ENCODE results near the gene ZNF892. TPM values are rescaled to one million over a fixed set of nuclear protein-coding genes. Genes with fewer than 3 reads are reported as not detected.

Gene ZNF892
- total and polyA plus RNA-seq, 2 of the 13 experiments (the other 11 are each of a cell fraction or from before 2014, with no cell fraction given) = not detected

GRCh38 chr2:95159690-95160449 lies 47.5 kb upstream of the ZNF892 start, which contains the start of gene ZNF514 (continued):
- TF ChIP-seq AFF4 (CRISPR knock-in tag; IDR thresholded peaks at IDR 0.05) = no peak
- no peak for TF ChIP-seq ZSCAN21 (CRISPR knock-in tag; IDR thresholded peaks at IDR 0.05; ENCODE audit: borderline replicate concordance)
- TF ChIP-seq FOXJ3 (CRISPR knock-in tag; IDR thresholded peaks at IDR 0.05; ENCODE audit: borderline replicate concordance) = no peak
- TF ChIP-seq ZKSCAN8 (CRISPR knock-in tag; IDR thresholded peaks at IDR 0.05; ENCODE audit: borderline replicate concordance) = no peak
- no peak for TF ChIP-seq ZNF619 (CRISPR knock-in tag; IDR thresholded peaks at IDR 0.05)
- no peak for TF ChIP-seq WIZ (CRISPR knock-in tag; IDR thresholded peaks at IDR 0.05)
- 0 out of 2 replicates have a peak, but pooled peaks have one; percentile 33 for TF ChIP-seq KMT2B (CRISPR knock-in tag; IDR thresholded peaks at IDR 0.05)
- TF ChIP-seq MYC (CRISPR knock-in tag; IDR thresholded peaks at IDR 0.05; ENCODE audit: borderline replicate concordance) = no peak
- 0 out of 2 replicates have a peak, but pooled peaks have one; percentile 59 for TF ChIP-seq NFKB2 (CRISPR knock-in tag; IDR thresholded peaks at IDR 0.05; ENCODE audit: borderline replicate concordance)
- TF ChIP-seq ATF7 (IDR thresholded peaks at IDR 0.05) = no peak
- TF ChIP-seq ATF7 (CRISPR knock-in tag; IDR thresholded peaks at IDR 0.05) = no peak
- no peak for TF ChIP-seq MEIS2 (CRISPR knock-in tag; IDR thresholded peaks at IDR 0.05)
- no peak for TF ChIP-seq FOXO4 (CRISPR knock-in tag; conservative IDR thresholded peaks at IDR 0.05)
- TF ChIP-seq MTA1 (CRISPR knock-in tag; IDR thresholded peaks at IDR 0.05; ENCODE audit: borderline replicate concordance) = no peak
- peak; percentile 3; the same call in 1 of the 2 replicates for TF ChIP-seq KAT7 (CRISPR knock-in tag; IDR thresholded peaks at IDR 0.05; ENCODE audit: borderline replicate concordance)
- no peak; the same call in 1 of the 2 replicates for TF ChIP-seq SRY (CRISPR knock-in tag; IDR thresholded peaks at IDR 0.05)
- TF ChIP-seq ZC3H4 (CRISPR knock-in tag; IDR thresholded peaks at IDR 0.05; ENCODE audit: borderline replicate concordance) = no peak
- TF ChIP-seq POGK (CRISPR knock-in tag; conservative IDR thresholded peaks at IDR 0.05) = 0 out of 2 replicates have a peak, but pooled peaks have one; percentile 38
- TF ChIP-seq ZNF350 (CRISPR knock-in tag; IDR thresholded peaks at IDR 0.05; ENCODE audit: borderline replicate concordance, low read depth) = peak; percentile 54; the same call in 1 of the 2 replicates
- TF ChIP-seq ZNF597 (CRISPR knock-in tag; IDR thresholded peaks at IDR 0.05) = no peak
- TF ChIP-seq ZEB1 (IDR thresholded peaks at IDR 0.05; ENCODE audit: insufficient replicate concordance, low read depth) = no peak
- TF ChIP-seq ZNF335 (CRISPR knock-in tag; IDR thresholded peaks at IDR 0.05) = 0 out of 2 replicates have a peak, but pooled peaks have one; percentile 33
